Measurements from ENCODE around the gene B3GNT4. TPM values are rescaled to one million over a fixed set of nuclear protein-coding genes. Genes with fewer than 3 reads are reported as not detected.
"Not testable (repeated sequence)": the region's sequence is repeated elsewhere in the genome, so short reads cannot be mapped to it uniquely, and the experiment has no call there.

The B3GNT4 gene
- total RNA-seq, 1 donor from 2014 or later, result not detected

GRCh38 chr12:122206976-122207375 is 3.5 kb downstream of the B3GNT4 start:
- DNase-seq (ENCODE audit: low spot score), result no peak
- intact Hi-C loops (cut with DNase I), result no loop called here

DNA sequence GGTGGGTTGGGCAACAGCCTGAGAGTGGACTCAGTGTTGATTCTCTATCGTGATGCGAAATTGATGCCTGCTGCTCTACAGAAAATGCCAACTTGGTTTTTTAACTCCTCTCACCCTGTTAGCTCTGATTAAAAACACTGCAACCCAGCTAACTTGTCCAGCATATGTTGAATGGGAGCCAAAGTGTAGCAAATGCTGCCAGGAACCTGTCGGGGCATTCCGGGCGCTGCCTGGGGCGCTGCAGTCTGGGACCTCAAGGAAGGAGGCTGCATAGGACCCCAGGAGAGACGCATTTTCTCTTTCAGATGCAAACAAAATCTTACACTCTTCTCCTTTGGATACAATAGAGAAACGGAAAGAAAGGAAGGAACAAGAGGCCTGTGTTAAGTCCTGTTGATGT is 3.9 kb downstream of the B3GNT4 start:
- intact Hi-C loops (cut with DNase I), result no loop called here
- DNase-seq (ENCODE audit: low spot score), result no peak

- DNase-seq (ENCODE audit: low spot score), result no peak
- intact Hi-C loops (cut with DNase I), result no loop called here
These were observed 4.7 kb downstream of the B3GNT4 start for GRCh38 chr12:122208073-122208820.

- no peak for DNase-seq (ENCODE audit: low spot score)
These were observed 12.3 kb downstream of the B3GNT4 start for GRCh38 chr12:122215771-122216170.

GRCh38 chr12:122216445-122216844 is 12.9 kb downstream of the B3GNT4 start:
- no peak for DNase-seq (ENCODE audit: low spot score)
- intact Hi-C loops (cut with DNase I), result no loop called here

More at GRCh38 chr12:122215771-122216170, 12.3 kb downstream of the B3GNT4 start:
- intact Hi-C loops (cut with DNase I), result no loop called here

DNA sequence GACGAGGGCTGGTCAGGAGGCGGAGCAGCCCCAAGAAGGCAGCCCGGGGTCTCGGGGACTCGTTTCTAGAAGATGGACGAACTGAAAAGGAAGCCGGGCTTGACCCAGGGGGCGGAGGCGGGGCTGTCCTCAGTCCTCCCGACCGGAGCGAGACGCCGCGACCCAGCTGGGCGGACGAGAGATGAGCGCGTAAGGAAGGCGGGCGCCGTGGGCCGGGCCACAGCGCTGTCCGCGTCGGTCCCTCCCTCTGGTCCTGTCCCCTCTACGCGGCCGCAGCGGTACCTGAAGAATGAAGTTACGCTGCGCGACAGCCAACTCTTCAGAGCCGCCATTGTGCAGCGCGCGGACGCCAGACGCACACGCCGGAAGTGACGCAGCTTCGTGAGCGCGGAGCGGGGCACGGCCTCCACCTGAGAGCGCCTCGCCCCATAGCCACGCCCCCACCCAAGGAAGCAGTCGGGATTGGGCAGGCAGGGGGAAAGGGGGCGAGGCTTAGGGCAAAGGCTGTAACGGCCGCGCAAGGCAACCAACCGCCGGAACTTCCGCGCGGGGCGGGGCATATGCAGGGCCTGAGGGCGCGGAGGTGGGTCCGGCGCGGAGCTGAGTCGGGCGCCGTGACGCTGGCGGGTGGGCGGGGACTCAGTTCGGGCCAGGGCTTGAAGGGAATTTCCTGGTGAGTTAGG is 22.3 kb downstream of the B3GNT4 start, which contains the start of gene DIABLO:
Gene DIABLO, minus strand, starts transcription at position 370 of the 683 bp plus-strand sequence. Its CDS starts 38 bp downstream, at position 332.
- DNase-seq (ENCODE audit: low spot score), result peak; percentile 100
- intact Hi-C loops (cut with DNase I), result loop anchor here (5.0 to 10.0 kb wide), 2 partner anchors 41 to 171 kb away; partner anchors contain the start of gene VPS33A

GRCh38 chr12:122226366-122227125 is 23.0 kb downstream of the B3GNT4 start:
- intact Hi-C loops (cut with DNase I), result loop anchor here (5.0 to 10.0 kb wide), 2 partner anchors 41 to 172 kb away; partner anchors contain the start of gene VPS33A
- DNase-seq (ENCODE audit: low spot score), result no peak

DNA sequence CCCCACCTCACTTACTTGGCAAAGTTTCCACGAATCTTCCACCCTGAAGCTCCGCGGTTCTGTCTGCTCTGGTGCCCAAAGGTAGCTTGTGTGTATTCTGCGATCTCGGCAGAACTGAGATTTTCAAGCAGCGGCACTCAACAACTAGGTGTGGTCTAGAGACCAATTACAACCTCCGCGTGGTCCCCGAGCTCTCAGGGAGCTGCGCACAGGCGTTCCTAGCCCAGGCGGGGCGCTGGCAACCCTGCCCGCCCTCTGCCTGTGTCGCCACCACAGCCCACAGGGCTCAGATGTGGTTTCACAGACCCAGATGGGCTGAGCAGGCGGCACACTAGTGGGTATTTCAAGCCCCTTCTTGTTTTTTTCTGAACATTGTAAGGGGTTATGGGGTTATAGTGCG is 23.8 kb downstream of the B3GNT4 start:
- no peak for DNase-seq (ENCODE audit: low spot score)
- intact Hi-C loops (cut with DNase I), result loop anchor here (5.0 to 10.0 kb wide), 2 partner anchors 40 to 173 kb away; partner anchors contain the start of gene VPS33A

GRCh38 chr12:122228092-122228491 is 24.6 kb downstream of the B3GNT4 start:
- DNase-seq (ENCODE audit: low spot score), result no peak
- intact Hi-C loops (cut with DNase I), result loop anchor here (5.0 to 10.0 kb wide), 2 partner anchors 39 to 173 kb away; partner anchors contain the start of gene VPS33A

- no peak for DNase-seq (ENCODE audit: low spot score)
- intact Hi-C loops (cut with DNase I), result no loop called here
These were observed 27.3 kb downstream of the B3GNT4 start for GRCh38 chr12:122230798-122231197.

DNA sequence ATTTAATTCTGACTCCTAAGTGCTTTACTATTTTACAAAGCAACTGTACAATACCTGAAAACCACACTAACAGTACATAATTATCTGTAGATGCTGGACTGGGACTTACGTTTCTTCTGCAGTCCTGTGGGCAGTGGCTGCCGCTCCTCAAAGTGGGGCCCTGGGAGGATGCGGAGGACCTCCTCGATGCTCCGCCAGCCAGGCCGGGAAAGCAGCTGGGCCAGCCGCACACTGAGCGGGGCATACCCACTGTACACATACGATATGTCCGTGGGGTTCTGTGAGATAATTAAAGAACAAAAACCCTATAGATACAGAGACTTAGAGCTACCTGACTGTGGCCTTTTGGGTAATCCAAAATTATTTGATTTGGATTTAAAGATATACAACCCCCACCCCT is 29.2 kb downstream of the B3GNT4 start:
- no peak for DNase-seq (ENCODE audit: low spot score)

GRCh38 chr12:122235741-122236140 is 32.2 kb downstream of the B3GNT4 start:
- no peak for DNase-seq (ENCODE audit: low spot score)
- intact Hi-C loops (cut with DNase I), result no loop called here

More for the DNA sequence above, 29.2 kb downstream of the B3GNT4 start:
- intact Hi-C loops (cut with DNase I), result no loop called here

GRCh38 chr12:122238861-122239260 is 35.4 kb downstream of the B3GNT4 start:
- no peak for DNase-seq (ENCODE audit: low spot score)

DNA sequence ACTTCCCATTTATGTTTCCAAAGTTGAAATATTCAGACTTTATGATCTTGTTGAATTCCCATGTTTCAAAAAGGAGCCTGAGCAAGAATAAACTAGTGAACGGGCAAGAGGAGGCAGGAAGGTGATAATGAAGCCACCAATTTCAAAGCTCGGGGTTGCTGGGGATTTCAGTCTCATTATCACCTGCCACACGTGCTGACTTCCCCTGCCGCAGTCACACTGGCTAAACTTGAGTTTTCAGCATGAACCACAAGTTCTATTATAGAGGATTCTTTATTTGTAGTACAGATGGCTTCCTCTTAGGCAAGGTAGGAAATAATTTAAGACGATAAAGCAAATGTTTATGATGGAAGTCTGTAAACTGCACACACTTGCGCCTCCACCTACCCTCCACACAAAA is 40.5 kb downstream of the B3GNT4 start:
- intact Hi-C loops (cut with DNase I), result no loop called here
- DNase-seq (ENCODE audit: low spot score), result no peak

More at GRCh38 chr12:122238861-122239260, 35.4 kb downstream of the B3GNT4 start:
- intact Hi-C loops (cut with DNase I), result no loop called here

GRCh38 chr12:122244565-122245371 is 41.3 kb downstream of the B3GNT4 start:
- DNase-seq (ENCODE audit: low spot score), result no peak
- intact Hi-C loops (cut with DNase I), result no loop called here

DNA sequence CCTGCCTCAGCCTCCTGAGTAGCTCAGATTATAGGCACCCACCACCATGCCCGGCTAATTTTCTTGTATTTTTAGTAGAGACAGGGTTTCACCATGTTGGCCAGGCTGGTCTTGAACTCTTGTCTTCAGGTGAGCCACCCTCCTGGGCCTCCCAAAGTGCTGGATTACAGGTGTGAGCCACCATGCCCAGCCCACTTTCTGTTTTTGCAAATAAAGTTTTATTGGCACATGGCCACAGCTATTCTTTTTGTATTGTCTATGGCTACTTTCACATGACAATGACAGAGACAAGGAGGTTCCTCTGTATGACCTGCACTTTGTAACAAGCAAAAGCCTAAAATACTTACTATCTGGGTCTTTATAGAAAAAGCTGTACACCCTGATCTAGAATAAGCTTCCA is 42.0 kb downstream of the B3GNT4 start:
- no peak for DNase-seq (ENCODE audit: low spot score)
- intact Hi-C loops (cut with DNase I), result no loop called here

DNA sequence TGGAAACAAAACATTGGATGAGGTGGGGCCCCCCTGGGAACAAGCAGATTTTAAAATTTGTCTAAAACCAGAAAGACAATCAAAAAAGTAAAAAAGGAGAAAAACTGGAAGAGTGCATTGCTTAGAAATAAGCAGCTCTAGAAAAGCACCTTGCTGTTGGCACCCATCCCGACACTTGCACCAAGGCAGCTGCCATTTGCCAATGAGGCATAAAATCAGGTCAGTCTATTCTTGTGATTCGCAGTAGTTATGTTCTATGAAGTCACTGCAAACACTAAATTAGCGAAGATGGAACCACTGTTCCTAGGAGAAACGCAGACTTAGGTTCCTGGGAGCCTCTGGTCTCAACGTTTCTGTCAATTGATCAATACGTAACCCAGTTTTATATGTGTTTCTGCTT is 46.5 kb downstream of the B3GNT4 start:
- DNase-seq (ENCODE audit: low spot score), result no peak
- intact Hi-C loops (cut with DNase I), result no loop called here

DNA sequence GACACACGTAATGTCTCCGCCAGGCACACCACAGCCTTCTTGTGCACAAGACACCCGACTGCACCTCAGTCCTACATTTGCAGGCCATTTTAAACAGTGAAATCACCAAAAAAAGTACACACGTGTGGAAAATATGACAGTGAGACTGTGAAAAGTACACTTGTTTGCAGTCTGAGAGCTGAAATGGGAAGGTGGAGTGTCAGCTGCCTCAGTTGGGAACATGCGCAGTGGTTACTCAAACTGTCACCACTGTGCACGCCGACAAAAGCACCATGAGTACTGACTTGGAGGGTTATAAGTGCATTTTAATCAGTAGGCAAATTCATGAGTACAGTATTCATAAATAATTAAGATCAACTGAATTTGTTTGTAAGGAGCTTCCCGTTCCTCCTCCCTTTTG is 47.0 kb downstream of the B3GNT4 start:
- intact Hi-C loops (cut with DNase I), result no loop called here

GRCh38 chr12:122258462-122258861 is 55.0 kb downstream of the B3GNT4 start:
- intact Hi-C loops (cut with DNase I); DNase-seq (ENCODE audit: low spot score): not testable (repeated sequence)

More for the DNA sequence above, 47.0 kb downstream of the B3GNT4 start:
- no peak for DNase-seq (ENCODE audit: low spot score)
